ENCODE results near the gene CCDC81. TPM values are rescaled to one million over a fixed set of nuclear protein-coding genes. Genes with fewer than 3 reads are reported as not detected.

CCDC81 gene
- total RNA-seq, 1 donor from 2014 or later: 3.0 TPM

DNA sequence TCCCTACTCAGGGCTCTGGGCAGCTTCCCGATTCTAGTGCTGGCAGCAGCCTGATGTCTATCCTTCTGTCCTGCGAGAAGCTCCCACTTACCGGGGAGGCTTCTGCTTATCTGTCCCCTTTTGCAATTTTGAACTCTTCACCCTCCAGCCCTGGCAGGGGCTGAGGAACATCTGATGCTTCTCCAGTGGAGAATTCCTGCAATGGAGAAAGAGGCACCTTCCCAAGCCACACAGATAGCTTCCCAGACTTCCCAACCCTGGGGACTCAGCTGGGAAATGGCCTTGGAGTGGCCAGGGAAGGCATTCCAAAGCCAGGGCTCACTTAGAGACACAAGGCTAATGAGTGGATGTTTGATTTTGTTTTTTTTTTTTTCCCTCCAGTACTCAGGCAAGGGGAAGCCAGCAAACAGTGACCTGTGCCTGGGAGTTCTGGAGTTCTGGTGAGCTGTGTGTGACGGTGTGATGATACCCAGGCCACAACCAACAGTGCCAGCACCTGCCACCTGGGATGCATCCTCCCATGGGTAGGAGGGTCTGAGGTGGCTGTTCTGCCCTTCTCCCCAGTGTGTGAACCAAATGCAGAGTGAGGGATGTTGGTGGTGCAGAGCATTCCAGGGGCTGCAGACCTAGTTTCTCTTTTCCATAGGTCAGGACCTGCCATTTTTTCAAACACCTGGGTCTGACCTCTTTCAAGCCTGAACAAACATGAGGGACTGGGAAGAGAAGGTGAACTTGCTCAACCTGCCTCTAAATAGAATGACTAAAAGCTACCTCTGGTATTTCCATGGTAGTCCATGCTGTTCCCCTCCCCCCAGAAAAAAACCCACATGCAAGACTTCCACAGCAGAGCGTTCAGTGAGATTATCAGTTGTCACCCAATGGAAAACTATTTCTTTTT is 95.1 kb downstream of the CCDC81 start:
- DNase-seq: no peak

Other genes starting within 250 kb of the CCDC81 start
- gene EED, start 130.1 kb upstream of the CCDC81 start, total RNA-seq: 23.1 TPM
- 57.9 TPM for gene HIKESHI, start 72.6 kb upstream of the CCDC81 start, total RNA-seq

Data from occipital lobe (tissue), 2 donors.